Adrenal gland (tissue), 12 donors: ENCODE data around the gene WNT7A. TPM values are rescaled to one million over a fixed set of nuclear protein-coding genes. Genes with fewer than 3 reads are reported as not detected.
A peak's percentile ranks its signal among the peaks of the same experiment; 100 is the strongest.

Experiments used
- DNase-seq, 7 donors: peaks; one replicate each; pipeline ENCODE4 v3.0.0-alpha.2; 2019 to 2020
- H3K27ac ChIP-seq, 5 donors: fragments of 200-600 bp; sonication (generic) in 4 of 5; 1 replicate in 3 of 5; 2 replicates in 2 of 5; pipeline versions ENCODE4 v1.5.1 to v1.8.0; 2016 to 2020; ENCODE audit warnings: mild to moderate bottlenecking in 1 of 5
- H3K27me3 ChIP-seq: fragments of 200-600 bp; 2 replicates; pipeline ENCODE4 v1.8.0; 2021
- H3K36me3 ChIP-seq, 2 donors: fragments of 200-600 bp; replicated peaks in 1 of 2; 1 replicate in 1 of 2; 2 replicates in 1 of 2; pipeline versions ENCODE4 v1.5.1 to v1.8.0; 2018 to 2022
- H3K4me1 ChIP-seq, 2 donors: fragments of 200-600 bp; replicated peaks in 1 of 2; 1 replicate in 1 of 2; 2 replicates in 1 of 2; pipeline versions ENCODE4 v1.5.1 to v1.8.0; 2018 to 2021
- H3K4me3 ChIP-seq, 4 donors: fragments of 200-600 bp; sonication (generic) in 3 of 4; one replicate each; pipeline ENCODE4 v1.5.1; 2016 to 2018
- H3K9me3 ChIP-seq, 3 donors: fragments of 200-600 bp; sonication (generic) in 1 of 3; replicated peaks in 1 of 3; 1 replicate in 2 of 3; 2 replicates in 1 of 3; pipeline versions ENCODE4 v1.5.1 to v1.8.0; 2016 to 2021
- CTCF ChIP-seq, 6 experiments: fragments of 450-650 bp in 4 of 6; fragments of 200-600 bp in 2 of 6; sonication (generic) in 1 of 6; IDR thresholded peaks; 1 replicate in 5 of 6; 2 replicates in 1 of 6; pipeline versions ENCODE4 v1.5.1 to v1.8.0; 2016 to 2021; ENCODE audit warnings: antibody characterized with exemption in 6 of 6, mild to moderate bottlenecking in 2 of 6, moderate library complexity in 1 of 6
- POLR2A ChIP-seq, 2 donors: fragments of 450-650 bp; IDR thresholded peaks; one replicate each; pipeline ENCODE4 v1.6.1; 2017; ENCODE audit warnings: antibody characterized with exemption in 2 of 2, mild to moderate bottlenecking in 2 of 2, moderate library complexity in 1 of 2
- WGBS, 4 donors: extraction: QIAGEN DNeasy Blood & Tissue Kit in 2 of 4; methylation state at CpG; one replicate each; pipeline versions ENCODE4 v1.1.5 to v1.1.7; 2013 to 2017; 5-methylcytosine and 5-hydroxymethylcytosine counted together
- intact Hi-C, 2 donors: fragments of 100-400 bp; cut with DNase I; formaldehyde crosslinking; loops; one replicate each; pipeline versions ENCODE4 v1.14.1 to v1.15.0; 2022 to 2023
- polyA plus RNA-seq, 3 donors: library from polyadenylated mRNA; stranded (reverse); fragments of 200-250 nt in 2 of 3; fragments of 350-450 nt in 1 of 3; fragmentation: Illumina TruSeq in 1 of 3; extraction: RNeasy Lipid Tissue Mini Kit (QIAGEN cat#74804) in 1 of 3; gene quantifications; one replicate each; pipeline ENCODE4 v1.2.3, GENCODE V29; 2013 to 2014
- total RNA-seq, 9 donors: library from RNA; depleted of rRNA in 4 of 9; stranded (reverse); fragments of >200 nt in 4 of 9; fragments of 120-200 nt in 1 of 9; fragmentation: NEBNext Ultra II Directional in 1 of 9; extraction: Animal tissue kit (Norgen Biotek cat#: 25700) in 1 of 9; gene quantifications; one replicate each; pipeline versions ENCODE4 v1.1.0 to v1.2.4, GENCODE V29; 2013 to 2023
- donor health status: healthy with polysubstance abuse.
- donor health status: Bipolar disorder and iron deficiency.
- donor health status: DM: yes; HTN: yes; CAD: no.
- donor health status: DM: no; HTN: no; CAD: no.
- donor health status: DM: no; HTN: no; CAD: no.
- donor health status: DM: yes; HTN: yes; CAD: no.

The WNT7A gene
- total and polyA plus RNA-seq, 12 donors, result under 0.01 TPM; not detected in 11

GRCh38 chr3:13780432-13781176 is 99.3 kb downstream of the WNT7A start:
- Histone ChIP-seq H3K36me3 (no peaks in the 10 kb centered on the region), H3K9me3 (no peaks in the 10 kb centered on the region), H3K4me3 (no peak overlapping the region), H3K4me1 (no peaks in the 10 kb centered on the region), H3K27ac (no peak overlapping the region), H3K27me3 (no peaks in the 10 kb centered on the region)
- intact Hi-C loops, result no loop called here
- no peak for DNase-seq
- no peak for TF ChIP-seq CTCF (IDR thresholded peaks at IDR 0.05)
- TF ChIP-seq POLR2A (IDR thresholded peaks at IDR 0.05), result no peak
- WGBS, 4 donors, result 55 to 65% (median 60%) methylated on average over 8 to 11 of the region's 11 CpGs

GRCh38 chr3:13776253-13777050 is 103.4 kb downstream of the WNT7A start:
- H3K4me3 ChIP-seq, result no peak overlapping the region
- H3K9me3 ChIP-seq, result no peaks in the 10 kb centered on the region
- DNase-seq, result no peak
- H3K27ac ChIP-seq, result no peak overlapping the region
- no peaks in the 10 kb centered on the region for H3K27me3 ChIP-seq
- intact Hi-C loops, result no loop called here
- no peak for TF ChIP-seq POLR2A (IDR thresholded peaks at IDR 0.05)
- no peaks in the 10 kb centered on the region for H3K4me1 ChIP-seq
- no peaks in the 10 kb centered on the region for H3K36me3 ChIP-seq
- 63 to 92% (median 70%) methylated on average over 4 of the region's 4 CpGs for WGBS, 4 donors

GRCh38 chr3:13772885-13773745 is 106.8 kb downstream of the WNT7A start:
- WGBS, 4 donors, result 75 to 90% (median 88%) methylated on average over 10 to 18 of the region's 18 CpGs
- intact Hi-C loops, result no loop called here
- TF ChIP-seq CTCF (IDR thresholded peaks at IDR 0.05) (no peak), POLR2A (IDR thresholded peaks at IDR 0.05) (no peak)
- Histone ChIP-seq H3K9me3 (no peaks in the 10 kb centered on the region), H3K36me3 (no peaks in the 10 kb centered on the region), H3K27ac (no peak overlapping the region), H3K4me1 (no peaks in the 10 kb centered on the region), H3K4me3 (no peak overlapping the region), H3K27me3 (no peaks in the 10 kb centered on the region)
- DNase-seq, result peak in 1 of 7 donors; percentile 34

GRCh38 chr3:13772321-13772745 is 107.5 kb downstream of the WNT7A start:
- no peaks in the 10 kb centered on the region for H3K4me1 ChIP-seq
- no peak overlapping the region for H3K4me3 ChIP-seq
- WGBS, 4 donors, result 78 to 92% (median 80%) methylated on average over 3 to 7 of the region's 7 CpGs
- no peak overlapping the region for H3K27ac ChIP-seq
- intact Hi-C loops, result no loop called here
- DNase-seq, result peak in 1 of 7 donors; percentile 31
- TF ChIP-seq POLR2A (IDR thresholded peaks at IDR 0.05) (no peak), CTCF (IDR thresholded peaks at IDR 0.05) (no peak)
- H3K36me3 ChIP-seq, result no peaks in the 10 kb centered on the region
- no peaks in the 10 kb centered on the region for H3K27me3 ChIP-seq
- H3K9me3 ChIP-seq, result no peaks in the 10 kb centered on the region
